ENCODE measurements around the gene SORD.
"Not testable (repeated sequence)": the region's sequence is repeated elsewhere in the genome, so short reads cannot be mapped to it uniquely, and the experiment has no call there.

Gene SORD

DNA sequence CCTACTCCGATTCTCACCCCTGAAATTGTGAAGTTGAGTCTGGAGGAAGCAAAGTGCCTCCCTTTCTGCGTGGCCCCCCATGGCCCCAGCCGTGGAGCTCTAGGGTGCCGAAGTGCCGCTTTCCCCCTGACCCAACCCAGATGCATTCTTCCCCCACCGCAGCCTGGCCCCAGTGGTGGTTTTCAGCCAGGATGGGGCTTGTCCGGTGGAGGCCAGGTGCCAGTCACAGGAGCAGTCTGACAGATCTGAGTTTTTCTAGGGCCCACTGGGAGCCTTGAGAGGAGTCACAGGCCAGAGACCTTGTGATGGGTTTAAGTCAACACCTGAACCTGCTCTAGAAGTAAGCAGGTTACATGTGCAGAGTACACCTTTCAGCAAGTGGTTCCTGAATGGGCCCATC lies 39.3 kb downstream of the SORD start:
- not testable (repeated sequence) for DNase-seq (ENCODE audit: low read depth)

DNA sequence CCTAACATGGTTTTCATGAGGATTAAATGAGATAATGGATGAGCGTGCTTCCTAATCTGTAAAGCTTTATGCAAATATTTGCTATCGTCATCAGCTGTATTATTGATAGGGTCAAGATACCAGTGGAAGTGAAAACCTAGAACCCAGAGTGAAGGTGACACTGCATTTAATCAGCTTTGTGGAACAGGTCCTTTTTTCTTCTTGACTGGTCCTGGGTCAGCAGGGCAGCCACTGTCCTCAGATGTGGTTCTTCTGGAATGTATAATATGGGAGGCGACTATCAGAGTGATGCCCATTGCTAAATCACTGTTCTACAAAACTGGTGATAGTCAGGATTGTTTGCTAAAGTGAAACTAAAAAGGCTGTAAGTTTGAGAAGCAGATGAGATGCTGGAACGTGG lies 41.4 kb downstream of the SORD start:
- DNase-seq (ENCODE audit: low read depth), result no peak

DNA sequence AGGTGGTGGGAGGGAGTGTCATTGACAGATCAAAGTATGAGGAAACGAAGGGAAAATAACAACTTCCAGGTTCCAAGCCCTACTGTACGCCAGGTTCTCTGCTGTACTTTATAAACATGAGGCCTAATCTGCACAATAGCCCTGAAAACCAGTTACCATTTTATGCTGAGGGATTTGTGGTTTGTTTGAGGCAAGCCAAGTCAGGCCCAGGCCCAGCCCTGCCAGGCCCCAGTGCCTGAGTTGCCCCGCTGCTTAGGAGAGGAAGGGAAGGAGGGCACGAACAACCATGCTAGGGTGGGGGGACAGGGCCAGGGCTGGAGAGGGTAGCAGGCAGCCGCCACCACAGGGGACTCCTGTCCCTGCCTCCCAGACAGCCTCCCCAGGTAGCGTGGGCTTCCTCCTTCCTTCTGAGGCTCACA lies 47.0 kb downstream of the SORD start:
- not testable (repeated sequence) for DNase-seq (ENCODE audit: low read depth)

DNA sequence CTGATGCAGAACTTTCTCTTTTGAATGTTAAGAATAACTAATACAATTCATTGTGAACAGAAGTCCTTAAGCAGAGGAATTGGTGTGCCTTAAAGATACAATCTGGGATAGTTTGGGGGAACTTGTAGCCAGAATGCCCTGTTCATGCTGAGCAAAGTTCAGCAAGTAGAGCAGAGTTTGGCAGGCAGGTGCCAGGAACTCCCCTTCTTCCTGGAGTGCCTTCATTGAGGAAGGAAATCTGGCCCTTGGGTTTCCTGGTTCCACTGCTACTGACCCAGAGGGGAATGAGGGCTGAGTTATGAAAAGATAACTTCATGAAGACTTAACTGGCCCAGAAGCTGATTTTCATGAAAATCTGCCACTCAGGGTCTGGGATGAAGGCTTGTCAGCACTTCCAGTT lies 50.6 kb downstream of the SORD start:
- DNase-seq (ENCODE audit: low read depth), result not testable (repeated sequence)

DNA sequence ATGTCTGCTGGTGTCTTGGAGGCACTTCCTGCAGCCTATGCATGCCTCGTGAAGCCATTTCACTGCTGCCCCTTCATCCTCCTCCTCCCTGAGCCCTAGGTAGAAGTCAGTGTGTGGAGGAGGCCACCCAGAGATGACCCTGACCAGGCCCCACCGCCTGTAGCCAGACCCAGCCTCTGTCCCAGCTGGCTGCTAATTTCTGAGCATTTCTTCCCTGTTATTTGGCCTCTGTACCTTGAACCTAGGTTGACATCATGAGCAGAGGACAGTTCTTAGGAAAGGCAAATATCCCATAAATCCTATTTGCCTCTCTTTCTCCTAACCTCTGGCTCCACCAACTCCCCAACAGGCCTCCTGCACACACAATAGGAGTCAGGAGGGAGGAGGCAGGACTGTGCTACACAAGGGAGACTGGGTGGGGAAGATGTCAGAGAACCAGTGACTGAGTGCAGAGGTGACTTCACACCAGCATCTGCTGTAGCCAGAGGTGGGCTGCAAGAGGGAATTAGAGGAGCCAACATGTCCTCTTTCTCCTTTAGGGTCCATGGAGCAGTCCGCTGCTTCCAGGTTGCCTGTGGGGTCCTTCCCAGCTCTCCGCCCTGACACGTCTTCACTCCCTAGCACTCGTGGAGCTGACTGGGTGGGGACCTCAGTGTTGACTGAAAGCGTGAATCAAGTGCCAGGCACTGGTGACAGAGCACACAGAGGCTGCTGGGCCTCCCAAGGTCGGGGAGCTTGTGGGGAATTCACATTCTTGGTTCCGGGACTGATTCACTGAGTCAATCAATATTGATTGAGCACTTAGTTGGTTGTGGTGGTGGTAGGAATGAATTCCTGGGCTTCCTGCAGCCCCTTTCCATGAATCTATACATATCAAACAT lies 52.7 kb downstream of the SORD start:
- DNase-seq (ENCODE audit: low read depth), result not testable (repeated sequence)

GRCh38 chr15:45077391-45077790 lies 54.4 kb downstream of the SORD start:
- DNase-seq (ENCODE audit: low read depth), result not testable (repeated sequence)

DNA sequence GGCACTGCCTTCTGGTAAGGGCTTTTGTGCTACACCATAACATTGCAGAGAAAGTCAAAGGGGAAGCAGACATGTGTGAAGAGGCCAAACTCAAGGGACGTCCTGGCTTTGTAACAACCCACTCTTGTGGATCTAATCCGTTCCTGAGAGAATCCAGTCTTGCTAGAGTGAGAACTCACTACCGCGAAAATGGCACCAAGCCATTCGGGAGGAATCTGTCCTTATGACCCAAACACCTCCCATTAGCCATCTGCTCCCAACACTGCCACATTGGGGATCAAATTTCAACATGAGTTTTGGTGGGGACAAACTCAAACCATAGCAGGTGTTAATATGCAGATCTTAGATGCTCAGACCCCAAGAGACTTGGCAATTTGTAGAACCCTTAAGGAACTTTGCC lies 56.2 kb downstream of the SORD start:
- DNase-seq (ENCODE audit: low read depth), result not testable (repeated sequence)

DNA sequence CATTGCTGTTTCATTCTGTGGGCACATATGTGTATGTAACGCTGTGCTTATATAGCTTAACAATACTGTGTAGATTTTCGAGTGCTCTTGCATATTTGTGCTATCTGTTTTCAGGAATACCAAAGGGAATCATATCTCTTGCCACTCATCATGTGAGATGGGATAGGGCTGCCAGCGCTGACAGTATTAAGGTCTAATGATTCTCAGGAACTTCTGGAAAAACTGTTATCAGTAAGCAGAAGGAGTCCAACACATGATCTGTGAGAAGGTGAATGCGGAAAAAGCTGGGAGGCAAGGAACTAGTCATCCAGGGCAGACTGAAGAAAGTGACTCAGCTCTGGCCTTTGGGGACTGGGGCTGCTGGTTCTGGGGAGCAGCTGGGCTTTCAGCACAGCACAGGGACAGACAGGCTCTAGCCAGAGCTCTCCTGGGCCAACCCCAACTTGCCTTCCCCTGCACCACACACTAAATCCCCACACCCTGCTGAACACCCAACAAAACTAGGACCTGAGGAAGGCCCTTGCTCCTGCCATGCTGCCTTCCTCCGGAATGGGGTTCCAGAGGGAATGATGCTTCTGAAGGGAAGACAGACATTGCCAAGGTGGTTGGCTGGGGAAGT lies 56.7 kb downstream of the SORD start:
- DNase-seq (ENCODE audit: low read depth), result not testable (repeated sequence)

- DNase-seq (ENCODE audit: low read depth), result not testable (repeated sequence)
Observed at GRCh38 chr15:45080593-45080992, 57.6 kb downstream of the SORD start.

- not testable (repeated sequence) for DNase-seq (ENCODE audit: low read depth)
Observed at GRCh38 chr15:45082412-45082811, 59.4 kb downstream of the SORD start.

DNA sequence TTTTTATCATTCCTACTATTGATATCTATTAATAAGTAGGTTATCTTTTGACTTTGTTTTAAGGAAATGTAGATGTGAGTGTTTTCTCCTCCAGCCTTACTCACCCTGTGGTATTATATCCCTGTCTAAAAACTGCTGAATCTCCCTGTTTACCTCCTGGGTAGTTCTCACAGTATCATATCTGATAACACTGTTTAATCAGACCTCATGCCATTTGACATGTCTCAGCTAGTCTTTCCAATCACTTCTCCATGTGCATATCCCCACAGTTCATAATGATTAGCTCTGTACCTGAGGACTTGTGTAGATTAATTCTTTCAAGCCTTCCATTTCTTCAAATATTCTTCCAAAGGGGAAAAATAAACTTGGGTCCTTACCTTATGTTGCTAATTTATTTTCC lies 60.2 kb downstream of the SORD start:
- DNase-seq (ENCODE audit: low read depth), result no peak

GRCh38 chr15:45084163-45084562 lies 61.2 kb downstream of the SORD start:
- no peak for DNase-seq (ENCODE audit: low read depth)

GRCh38 chr15:45087513-45087912 lies 64.5 kb downstream of the SORD start:
- no peak for DNase-seq (ENCODE audit: low read depth)

DNA sequence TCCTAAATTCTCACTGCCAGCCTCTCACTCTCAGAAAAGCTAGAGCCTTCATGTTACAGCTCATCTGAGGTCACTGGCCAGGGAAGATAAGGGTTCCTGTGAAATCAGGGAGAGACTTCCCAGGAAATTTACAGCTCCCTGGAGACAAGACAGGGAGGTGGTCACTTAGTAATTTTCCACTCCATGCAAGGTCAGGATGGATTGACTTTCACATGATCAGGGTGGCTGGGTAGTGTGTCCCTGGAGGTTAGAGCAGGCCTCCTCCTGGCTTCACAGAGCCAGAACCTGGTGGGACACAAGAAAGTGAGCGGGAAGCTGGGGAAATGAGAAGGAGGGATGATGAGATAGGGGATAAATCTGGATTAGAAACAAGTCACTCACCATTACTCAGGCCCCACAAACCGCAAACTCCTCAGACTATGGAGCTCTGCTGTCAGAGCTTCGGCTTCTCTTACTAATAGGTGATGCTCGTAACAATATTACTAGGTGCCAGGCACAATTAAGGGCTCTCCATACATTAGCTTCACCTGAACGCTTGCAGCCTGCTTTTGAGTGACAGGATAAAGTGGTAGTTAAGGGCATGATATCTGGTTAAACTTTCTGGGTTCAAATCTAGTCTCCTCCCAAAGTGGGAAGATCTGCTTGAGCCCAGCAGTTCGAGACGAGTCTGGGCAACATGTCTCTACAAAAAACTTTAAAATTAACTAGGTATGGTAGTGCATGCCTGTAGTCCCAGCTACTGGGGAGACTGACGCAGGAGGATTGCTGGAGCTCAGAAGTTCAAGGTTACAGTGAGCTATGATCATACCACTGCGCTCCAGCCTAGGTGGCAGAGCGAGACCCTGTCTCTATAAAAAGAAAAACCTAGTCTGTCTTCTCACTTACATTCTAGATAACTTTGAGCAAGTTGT lies 66.1 kb downstream of the SORD start:
- DNase-seq (ENCODE audit: low read depth), result no peak

DNA sequence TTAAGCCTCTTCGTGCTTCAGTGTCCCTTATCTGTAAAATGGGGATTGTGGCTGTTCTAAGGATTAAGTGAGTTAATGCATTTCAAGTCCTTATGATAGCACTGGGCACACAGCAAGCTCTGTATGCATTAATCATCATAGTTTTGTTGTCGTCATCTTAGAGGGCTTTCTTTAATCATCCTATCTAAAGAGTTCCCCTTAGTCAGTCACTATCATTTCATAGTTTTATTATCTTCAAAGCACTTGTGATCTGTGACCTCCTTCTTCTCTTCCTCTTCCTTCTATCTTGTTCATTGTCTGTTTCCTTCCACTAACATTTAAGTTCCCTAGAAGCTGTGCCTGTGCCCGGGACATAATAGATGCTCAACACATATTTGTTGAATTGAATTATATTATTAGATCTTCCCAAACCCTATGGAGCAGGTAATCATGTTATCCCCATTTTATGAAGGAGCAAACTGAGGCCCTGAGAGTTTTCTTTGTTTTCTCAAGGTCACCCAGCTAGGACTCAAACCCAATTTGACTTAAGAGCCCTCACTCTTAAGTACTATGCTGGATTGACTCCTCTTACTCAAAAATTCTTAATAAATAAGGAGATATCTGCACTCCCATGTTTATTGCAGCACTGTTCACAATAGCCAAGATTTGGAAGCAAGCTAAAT lies 66.8 kb downstream of the SORD start:
- no peak for DNase-seq (ENCODE audit: low read depth)

- no peak for DNase-seq (ENCODE audit: low read depth)
Observed at GRCh38 chr15:45091161-45091560, 68.2 kb downstream of the SORD start.

DNA sequence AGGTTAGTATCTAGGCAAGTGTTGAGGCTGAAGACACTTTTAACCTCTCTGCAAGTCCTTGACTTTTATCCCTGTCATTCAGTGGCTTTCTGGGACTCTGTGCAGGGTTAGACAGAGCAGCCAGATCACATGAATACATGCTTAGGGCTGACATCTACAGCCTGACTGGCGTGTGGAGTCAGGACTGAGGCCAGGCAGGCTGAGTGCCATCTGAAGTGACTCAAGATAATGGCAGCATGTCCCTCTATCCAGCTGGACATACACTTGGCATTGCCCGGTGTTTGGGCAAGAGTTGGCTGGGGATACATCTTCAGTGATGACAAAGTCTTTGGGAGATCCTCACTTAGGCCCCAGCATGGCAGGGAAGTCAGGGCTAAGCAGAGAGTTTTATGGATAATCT lies 68.6 kb downstream of the SORD start:
- no peak for DNase-seq (ENCODE audit: low read depth)

DNA sequence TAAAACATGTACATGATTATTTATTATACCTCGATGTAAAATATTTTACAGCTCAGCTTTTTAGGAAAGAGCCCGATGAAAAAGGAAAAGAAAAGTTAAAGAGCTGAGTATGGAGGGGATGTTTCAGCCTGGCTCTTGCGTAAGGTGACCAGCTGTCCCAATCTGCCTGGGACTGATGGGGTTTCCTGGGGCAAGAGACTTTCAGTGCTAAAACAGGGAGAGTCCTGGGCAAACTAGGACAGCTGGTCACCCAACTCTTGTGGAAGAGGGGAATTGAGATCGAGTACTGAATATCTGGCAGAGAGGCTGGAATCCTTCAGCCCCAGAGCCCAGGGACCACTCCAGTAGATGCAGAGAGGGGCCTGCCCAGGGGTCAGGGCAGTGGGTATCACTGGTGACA lies 70.0 kb downstream of the SORD start:
- DNase-seq (ENCODE audit: low read depth), result no peak

DNA sequence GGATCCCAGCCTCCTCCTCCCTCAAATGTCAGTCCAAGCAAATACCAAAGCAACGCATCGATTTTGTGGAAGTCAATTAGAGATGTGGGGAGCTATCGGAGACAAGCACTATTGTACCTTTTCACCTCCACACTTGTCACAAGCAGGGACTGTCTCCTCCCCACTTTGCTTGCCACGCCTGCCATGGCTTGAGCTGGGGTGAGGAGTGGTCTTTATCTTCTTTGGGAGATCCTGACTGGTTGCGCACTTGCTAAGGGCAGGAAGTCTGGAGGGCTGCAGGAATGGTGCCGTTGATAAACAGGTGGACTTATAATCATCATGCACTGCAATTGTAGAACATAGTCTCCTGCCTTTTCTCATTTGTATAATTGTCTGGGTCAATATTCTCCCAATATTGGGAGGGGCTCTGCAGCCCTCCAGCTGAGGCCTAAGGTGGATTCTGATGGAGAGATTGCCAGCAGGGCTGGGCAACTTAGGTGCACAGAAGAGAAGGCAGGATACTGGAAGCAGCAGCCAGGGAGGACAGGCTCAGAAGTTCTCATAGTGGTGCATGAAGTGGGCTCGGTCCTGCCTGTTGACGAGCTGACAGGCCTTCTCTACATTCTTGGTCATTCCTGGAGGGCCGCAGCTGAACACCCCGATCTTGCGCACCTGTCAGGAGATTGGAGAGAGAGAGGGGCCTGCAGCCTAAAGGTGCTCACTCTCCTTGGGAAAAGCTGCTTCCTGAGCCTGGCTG lies 70.8 kb downstream of the SORD start:
- DNase-seq (ENCODE audit: low read depth), result no peak

GRCh38 chr15:45094358-45094730 lies 71.3 kb downstream of the SORD start:
- DNase-seq (ENCODE audit: low read depth), result no peak

- no peak for DNase-seq (ENCODE audit: low read depth)
Observed at GRCh38 chr15:45095661-45096060, 72.7 kb downstream of the SORD start.
